ENCODE results near the gene RPL32.
A peak's percentile ranks its signal among the peaks of the same experiment; 100 is the strongest.
"Not testable (repeated sequence)": the region's sequence is repeated elsewhere in the genome, so short reads cannot be mapped to it uniquely, and the experiment has no call there.

The RPL32 gene

DNA sequence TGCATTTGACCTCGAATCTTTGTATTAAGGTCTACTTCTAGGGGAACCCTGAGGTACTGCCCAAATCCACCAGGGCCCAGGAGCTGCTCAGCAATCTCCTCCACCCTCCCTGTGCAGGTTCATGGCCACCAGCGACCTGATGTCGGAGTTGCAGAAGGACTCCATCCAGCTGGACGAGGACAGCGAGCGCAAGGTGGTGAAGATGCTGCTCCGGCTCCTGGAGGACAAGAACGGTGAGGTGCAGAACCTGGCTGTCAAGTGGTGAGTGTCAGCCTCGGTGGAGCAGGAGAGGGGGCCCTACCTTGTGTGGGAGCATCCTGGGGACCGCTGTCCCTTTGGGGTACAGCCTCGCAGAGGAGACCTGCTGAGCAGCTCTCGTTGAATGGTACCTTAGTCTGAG is 38.0 kb downstream of the RPL32 start:
- DNase-seq = no peak

GRCh38 chr3:12799525-12800440 is 41.6 kb downstream of the RPL32 start:
- DNase-seq = no peak

GRCh38 chr3:12798559-12799179 is 42.7 kb downstream of the RPL32 start:
- peak; percentile 52 for DNase-seq

DNA sequence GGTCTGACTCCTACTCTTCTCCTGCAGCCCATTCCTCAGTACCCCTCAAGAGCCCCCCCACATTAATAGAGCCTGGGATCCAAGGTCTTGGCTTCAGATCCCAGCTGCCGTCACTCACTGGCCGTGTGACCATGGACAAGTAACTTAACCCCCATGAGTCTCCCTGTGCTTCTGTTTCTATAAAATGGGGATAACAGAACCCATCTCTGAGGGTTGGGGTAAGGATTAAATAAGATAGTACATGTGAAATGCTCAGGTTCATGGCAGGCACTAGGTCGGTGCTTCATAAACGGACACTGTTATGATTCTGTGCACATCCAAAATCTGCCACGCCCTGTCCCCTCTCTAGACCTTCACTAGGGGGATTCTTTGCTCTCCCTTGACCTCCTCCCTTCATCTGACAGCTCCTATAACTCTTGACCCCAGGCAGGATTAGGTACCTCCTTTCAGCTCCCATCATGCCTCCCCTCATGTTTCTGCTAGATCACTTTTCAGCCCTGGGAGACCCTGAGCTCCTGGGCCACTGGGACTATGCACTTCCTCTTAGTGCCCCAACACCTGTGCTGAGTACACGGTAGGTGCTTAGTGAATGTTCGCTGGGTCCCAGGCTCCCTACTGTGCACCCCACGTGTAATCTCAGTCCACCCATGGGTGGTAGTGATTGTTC is 43.3 kb downstream of the RPL32 start:
- no peak for DNase-seq

- DNase-seq = no peak
Observed at GRCh38 chr3:12797124-12797891, 44.1 kb downstream of the RPL32 start.

GRCh38 chr3:12796171-12797123 is 44.9 kb downstream of the RPL32 start, which contains the start of gene CAND2:
Gene CAND2, plus strand, starts transcription at chr3:12796680. Its CDS starts 41 bp downstream, at chr3:12796721.
- peak; percentile 87 for DNase-seq

- DNase-seq = no peak
Observed at GRCh38 chr3:12793701-12794100, 47.7 kb downstream of the RPL32 start.

GRCh38 chr3:12791430-12791829 is 49.9 kb downstream of the RPL32 start:
- DNase-seq = no peak

GRCh38 chr3:12787967-12788690 is 53.2 kb downstream of the RPL32 start:
- DNase-seq = not testable (repeated sequence)

GRCh38 chr3:12787346-12787745 is 54.0 kb downstream of the RPL32 start:
- DNase-seq = not testable (repeated sequence)

GRCh38 chr3:12785096-12785495 is 56.3 kb downstream of the RPL32 start:
- DNase-seq = no peak
